Astrocyte (in vitro differentiated cells and primary cell): Measurements from ENCODE around the gene SPTB. TPM values are rescaled to one million over a fixed set of nuclear protein-coding genes. Genes with fewer than 3 reads are reported as not detected.

Source experiments
- DNase-seq: peaks from one replicate; pipeline ENCODE4 v3.0.0-alpha.2; 2010; ENCODE audit warnings: low read depth
- FAIRE-seq: peaks from 2 replicates; lab custom pipeline; 2011; peaks lifted over from hg19 to GRCh38; lab: Jason Lieb, UNC
- H2AFZ ChIP-seq: 2 replicates; pipeline ENCODE4 v1.6.0; 2012; ENCODE audit warnings: low read depth, low read length, inconsistent platforms
- H3K27ac ChIP-seq: 2 replicates; pipeline ENCODE4 v1.5.1; 2011; ENCODE audit warnings: low read depth, low read length, inconsistent platforms
- H3K27me3 ChIP-seq: 2 replicates; pipeline ENCODE4 v1.6.0; 2011; ENCODE audit warnings: low read length, inconsistent platforms; ENCODE audit not compliant: insufficient read depth
- H3K36me3 ChIP-seq: 2 replicates; pipeline ENCODE4 v1.5.1; 2011; ENCODE audit warnings: low read length, inconsistent platforms; ENCODE audit not compliant: insufficient read depth
- H3K4me1 ChIP-seq: 2 replicates; pipeline ENCODE4 v1.5.1; 2011; ENCODE audit warnings: low read length, inconsistent platforms; ENCODE audit not compliant: insufficient read depth
- H3K4me2 ChIP-seq: 2 replicates; pipeline ENCODE4 v1.6.0; 2012; ENCODE audit warnings: low read length, inconsistent platforms
- H3K4me3 ChIP-seq: 2 replicates; pipeline ENCODE4 v1.5.1; 2011; ENCODE audit warnings: low read depth, mild to moderate bottlenecking, low read length, inconsistent platforms; ENCODE audit not compliant: insufficient read depth
- H3K79me2 ChIP-seq: 2 replicates; pipeline ENCODE4 v1.6.0; 2012; ENCODE audit warnings: mild to moderate bottlenecking, low read length, inconsistent platforms; ENCODE audit not compliant: insufficient read depth
- H3K9ac ChIP-seq: 2 replicates; pipeline ENCODE4 v1.6.0; 2012; ENCODE audit warnings: mild to moderate bottlenecking, low read length, inconsistent platforms
- H3K9me3 ChIP-seq: 2 replicates; pipeline ENCODE4 v1.5.1; 2012; ENCODE audit warnings: low read depth, mild to moderate bottlenecking, low read length, inconsistent platforms; ENCODE audit not compliant: insufficient read depth
- H4K20me1 ChIP-seq: 2 replicates; pipeline ENCODE4 v1.6.0; 2012; ENCODE audit warnings: low read length, inconsistent platforms; ENCODE audit not compliant: insufficient read depth
- H3K27ac Mint-ChIP-seq: one replicate; pipeline ENCODE4 v1.8.0; 2021; ENCODE audit warnings: mild to moderate bottlenecking, mixed read lengths; ENCODE audit not compliant: unreplicated experiment
- H3K27me3 Mint-ChIP-seq: one replicate; pipeline ENCODE4 v1.8.0; 2021; ENCODE audit warnings: low read depth, mixed read lengths; ENCODE audit not compliant: unreplicated experiment
- H3K36me3 Mint-ChIP-seq: one replicate; pipeline ENCODE4 v1.8.0; 2021; ENCODE audit warnings: low read depth, mixed read lengths; ENCODE audit not compliant: unreplicated experiment
- H3K4me1 Mint-ChIP-seq: one replicate; pipeline ENCODE4 v1.8.0; 2021; ENCODE audit warnings: low read depth, mixed read lengths; ENCODE audit not compliant: unreplicated experiment
- H3K4me3 Mint-ChIP-seq: one replicate; pipeline ENCODE4 v1.8.0; 2021; ENCODE audit warnings: mild to moderate bottlenecking, moderate library complexity, mixed read lengths; ENCODE audit not compliant: unreplicated experiment
- H3K9me3 Mint-ChIP-seq: one replicate; pipeline ENCODE4 v1.8.0; 2021; ENCODE audit warnings: mild to moderate bottlenecking, mixed read lengths; ENCODE audit not compliant: unreplicated experiment
- EZH2 ChIP-seq: IDR thresholded peaks from 2 replicates; pipeline ENCODE4 v1.6.1; 2012; ENCODE audit warnings: mild to moderate bottlenecking, low read length, inconsistent platforms; ENCODE audit not compliant: insufficient read depth
- total RNA-seq: library from RNA; stranded (reverse); gene quantifications from 2 replicates; pipeline ENCODE4 v1.2.1, GENCODE V29; 2021
- TF ChIP-seq, protein P1 (sequence below): IDR thresholded peaks from 2 replicates; pipeline ENCODE4 v1.5.1; 2011; ENCODE audit warnings: low read depth, mild to moderate bottlenecking, inconsistent platforms, low read length, moderate library complexity; ENCODE audit not compliant: insufficient read depth

SPTB gene
- total RNA-seq, 1 donor from 2014 or later: 0.32 TPM

DNA sequence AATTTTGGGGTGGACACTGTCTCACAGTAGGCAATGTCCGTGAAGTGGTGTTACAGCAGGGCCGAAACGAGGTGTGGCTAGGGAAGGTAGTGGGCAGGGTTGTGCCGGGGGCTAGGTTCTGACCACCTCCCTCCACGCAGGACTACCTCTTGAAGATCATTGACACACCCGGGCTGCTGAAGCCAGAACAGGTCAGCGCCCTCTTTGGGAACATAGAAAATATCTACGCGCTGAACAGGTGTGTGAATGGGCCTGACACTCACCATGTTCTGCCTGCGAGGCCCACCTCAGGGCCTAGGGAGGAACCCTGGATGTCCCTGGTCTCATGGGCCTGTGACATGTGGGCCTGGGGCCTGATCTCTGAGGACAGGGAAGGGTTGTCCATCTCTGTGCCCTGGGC lies 150.9 kb downstream of the SPTB start:
- Mint-ChIP-seq H3K4me3 (no peak overlapping the region), H3K4me1 (peaks cover 38% of the 10 kb centered on the region), H3K36me3 (peaks cover 21% of the 10 kb centered on the region), H3K27me3 (no peaks in the 10 kb centered on the region), H3K9me3 (no peaks in the 10 kb centered on the region), H3K27ac (no peak overlapping the region)
- Histone ChIP-seq H3K9ac (no peak overlapping the region), H3K36me3 (peaks cover 19% of the 10 kb centered on the region), H4K20me1 (peaks cover 43% of the 10 kb centered on the region), H3K27me3 (no peaks in the 10 kb centered on the region), H2AFZ (no peak overlapping the region), H3K4me1 (peaks cover 26% of the 10 kb centered on the region), H3K79me2 (peaks cover 46% of the 10 kb centered on the region), H3K4me3 (no peak overlapping the region), H3K27ac (no peak overlapping the region), H3K4me2 (no peak overlapping the region), H3K9me3 (no peaks in the 10 kb centered on the region)
- TF ChIP-seq EZH2: no peak
- TF ChIP-seq, protein P1, sequence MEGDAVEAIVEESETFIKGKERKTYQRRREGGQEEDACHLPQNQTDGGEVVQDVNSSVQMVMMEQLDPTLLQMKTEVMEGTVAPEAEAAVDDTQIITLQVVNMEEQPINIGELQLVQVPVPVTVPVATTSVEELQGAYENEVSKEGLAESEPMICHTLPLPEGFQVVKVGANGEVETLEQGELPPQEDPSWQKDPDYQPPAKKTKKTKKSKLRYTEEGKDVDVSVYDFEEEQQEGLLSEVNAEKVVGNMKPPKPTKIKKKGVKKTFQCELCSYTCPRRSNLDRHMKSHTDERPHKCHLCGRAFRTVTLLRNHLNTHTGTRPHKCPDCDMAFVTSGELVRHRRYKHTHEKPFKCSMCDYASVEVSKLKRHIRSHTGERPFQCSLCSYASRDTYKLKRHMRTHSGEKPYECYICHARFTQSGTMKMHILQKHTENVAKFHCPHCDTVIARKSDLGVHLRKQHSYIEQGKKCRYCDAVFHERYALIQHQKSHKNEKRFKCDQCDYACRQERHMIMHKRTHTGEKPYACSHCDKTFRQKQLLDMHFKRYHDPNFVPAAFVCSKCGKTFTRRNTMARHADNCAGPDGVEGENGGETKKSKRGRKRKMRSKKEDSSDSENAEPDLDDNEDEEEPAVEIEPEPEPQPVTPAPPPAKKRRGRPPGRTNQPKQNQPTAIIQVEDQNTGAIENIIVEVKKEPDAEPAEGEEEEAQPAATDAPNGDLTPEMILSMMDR: no peak
- no peak for DNase-seq
- FAIRE-seq: no peak

GRCh38 chr14:64728106-64728505 lies 151.6 kb downstream of the SPTB start:
- Histone ChIP-seq H3K27ac (no peak overlapping the region), H3K27me3 (no peaks in the 10 kb centered on the region), H3K4me1 (peaks cover 30% of the 10 kb centered on the region), H3K9me3 (no peaks in the 10 kb centered on the region), H4K20me1 (peaks cover 41% of the 10 kb centered on the region), H2AFZ (no peak overlapping the region), H3K4me2 (no peak overlapping the region), H3K79me2 (peaks cover 52% of the 10 kb centered on the region), H3K9ac (no peak overlapping the region), H3K36me3 (peaks cover 17% of the 10 kb centered on the region), H3K4me3 (no peak overlapping the region)
- no peak for TF ChIP-seq EZH2
- TF ChIP-seq, protein P1: no peak
- no peak overlapping the region for H3K4me3 Mint-ChIP-seq
- DNase-seq: no peak
- FAIRE-seq: no peak
- H3K27me3 Mint-ChIP-seq: no peaks in the 10 kb centered on the region
- no peak overlapping the region for H3K27ac Mint-ChIP-seq
- H3K4me1 Mint-ChIP-seq: peaks cover 42% of the 10 kb centered on the region
- H3K36me3 Mint-ChIP-seq: peaks cover 23% of the 10 kb centered on the region
- no peaks in the 10 kb centered on the region for H3K9me3 Mint-ChIP-seq

- Mint-ChIP-seq H3K4me3 (no peak overlapping the region), H3K9me3 (no peaks in the 10 kb centered on the region), H3K27ac (no peak overlapping the region), H3K4me1 (peaks cover 42% of the 10 kb centered on the region), H3K27me3 (no peaks in the 10 kb centered on the region), H3K36me3 (peaks cover 23% of the 10 kb centered on the region)
- FAIRE-seq: no peak
- no peaks in the 10 kb centered on the region for H3K9me3 ChIP-seq
- H3K4me2 ChIP-seq: no peak overlapping the region
- H4K20me1 ChIP-seq: peaks cover 41% of the 10 kb centered on the region
- peaks cover 30% of the 10 kb centered on the region for H3K4me1 ChIP-seq
- peaks cover 15% of the 10 kb centered on the region for H3K36me3 ChIP-seq
- TF ChIP-seq, protein P1: no peak
- TF ChIP-seq EZH2: no peak
- no peak overlapping the region for H3K4me3 ChIP-seq
- H3K27ac ChIP-seq: no peak overlapping the region
- peaks cover 56% of the 10 kb centered on the region for H3K79me2 ChIP-seq
- no peak overlapping the region for H3K9ac ChIP-seq
- H3K27me3 ChIP-seq: no peaks in the 10 kb centered on the region
- no peak overlapping the region for H2AFZ ChIP-seq
- DNase-seq: no peak
These were observed 152.1 kb downstream of the SPTB start for GRCh38 chr14:64727551-64728071.
